Right hindlimb (tissue), 1 donor: ENCODE data around the gene TNS2.
"Not testable (repeated sequence)": the region's sequence is repeated elsewhere in the genome, so short reads cannot be mapped to it uniquely, and the experiment has no call there.

ENCODE experiments used
- DNase-seq: peaks from one replicate; pipeline ENCODE4 v3.0.0-alpha.2; 2018

The TNS2 gene, protein sequence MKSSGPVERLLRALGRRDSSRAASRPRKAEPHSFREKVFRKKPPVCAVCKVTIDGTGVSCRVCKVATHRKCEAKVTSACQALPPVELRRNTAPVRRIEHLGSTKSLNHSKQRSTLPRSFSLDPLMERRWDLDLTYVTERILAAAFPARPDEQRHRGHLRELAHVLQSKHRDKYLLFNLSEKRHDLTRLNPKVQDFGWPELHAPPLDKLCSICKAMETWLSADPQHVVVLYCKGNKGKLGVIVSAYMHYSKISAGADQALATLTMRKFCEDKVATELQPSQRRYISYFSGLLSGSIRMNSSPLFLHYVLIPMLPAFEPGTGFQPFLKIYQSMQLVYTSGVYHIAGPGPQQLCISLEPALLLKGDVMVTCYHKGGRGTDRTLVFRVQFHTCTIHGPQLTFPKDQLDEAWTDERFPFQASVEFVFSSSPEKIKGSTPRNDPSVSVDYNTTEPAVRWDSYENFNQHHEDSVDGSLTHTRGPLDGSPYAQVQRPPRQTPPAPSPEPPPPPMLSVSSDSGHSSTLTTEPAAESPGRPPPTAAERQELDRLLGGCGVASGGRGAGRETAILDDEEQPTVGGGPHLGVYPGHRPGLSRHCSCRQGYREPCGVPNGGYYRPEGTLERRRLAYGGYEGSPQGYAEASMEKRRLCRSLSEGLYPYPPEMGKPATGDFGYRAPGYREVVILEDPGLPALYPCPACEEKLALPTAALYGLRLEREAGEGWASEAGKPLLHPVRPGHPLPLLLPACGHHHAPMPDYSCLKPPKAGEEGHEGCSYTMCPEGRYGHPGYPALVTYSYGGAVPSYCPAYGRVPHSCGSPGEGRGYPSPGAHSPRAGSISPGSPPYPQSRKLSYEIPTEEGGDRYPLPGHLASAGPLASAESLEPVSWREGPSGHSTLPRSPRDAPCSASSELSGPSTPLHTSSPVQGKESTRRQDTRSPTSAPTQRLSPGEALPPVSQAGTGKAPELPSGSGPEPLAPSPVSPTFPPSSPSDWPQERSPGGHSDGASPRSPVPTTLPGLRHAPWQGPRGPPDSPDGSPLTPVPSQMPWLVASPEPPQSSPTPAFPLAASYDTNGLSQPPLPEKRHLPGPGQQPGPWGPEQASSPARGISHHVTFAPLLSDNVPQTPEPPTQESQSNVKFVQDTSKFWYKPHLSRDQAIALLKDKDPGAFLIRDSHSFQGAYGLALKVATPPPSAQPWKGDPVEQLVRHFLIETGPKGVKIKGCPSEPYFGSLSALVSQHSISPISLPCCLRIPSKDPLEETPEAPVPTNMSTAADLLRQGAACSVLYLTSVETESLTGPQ (N-terminal part only)

GRCh38 chr12:53049571-53050318, at the start of gene TNS2:
Gene TNS2 (plus strand): TSS chr12:53050065. CDS start chr12:53050186, 121 bp downstream.
- peak; percentile 86 for DNase-seq

DNA sequence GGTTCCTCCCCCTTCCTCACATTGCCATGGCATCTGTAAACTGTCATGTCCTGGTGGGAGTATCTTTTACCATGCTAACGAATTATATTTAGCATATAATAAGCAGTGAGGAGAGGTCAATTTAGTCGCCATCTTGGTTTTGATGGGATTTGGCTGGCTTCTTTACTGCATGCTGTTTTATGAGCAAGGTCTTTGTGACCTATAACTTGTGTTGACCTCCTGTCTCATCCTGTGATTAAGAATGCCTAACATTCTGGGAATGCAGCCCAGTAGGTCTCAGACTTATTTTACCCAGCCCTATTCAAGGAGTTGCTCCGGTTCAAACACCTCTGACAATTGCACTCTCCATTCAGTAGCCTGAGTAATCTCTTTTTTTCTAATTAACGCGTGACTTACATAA, 45.7 kb upstream of the TNS2 start:
- no peak for DNase-seq

GRCh38 chr12:53004582-53004981, 45.3 kb upstream of the TNS2 start:
- DNase-seq = no peak

DNA sequence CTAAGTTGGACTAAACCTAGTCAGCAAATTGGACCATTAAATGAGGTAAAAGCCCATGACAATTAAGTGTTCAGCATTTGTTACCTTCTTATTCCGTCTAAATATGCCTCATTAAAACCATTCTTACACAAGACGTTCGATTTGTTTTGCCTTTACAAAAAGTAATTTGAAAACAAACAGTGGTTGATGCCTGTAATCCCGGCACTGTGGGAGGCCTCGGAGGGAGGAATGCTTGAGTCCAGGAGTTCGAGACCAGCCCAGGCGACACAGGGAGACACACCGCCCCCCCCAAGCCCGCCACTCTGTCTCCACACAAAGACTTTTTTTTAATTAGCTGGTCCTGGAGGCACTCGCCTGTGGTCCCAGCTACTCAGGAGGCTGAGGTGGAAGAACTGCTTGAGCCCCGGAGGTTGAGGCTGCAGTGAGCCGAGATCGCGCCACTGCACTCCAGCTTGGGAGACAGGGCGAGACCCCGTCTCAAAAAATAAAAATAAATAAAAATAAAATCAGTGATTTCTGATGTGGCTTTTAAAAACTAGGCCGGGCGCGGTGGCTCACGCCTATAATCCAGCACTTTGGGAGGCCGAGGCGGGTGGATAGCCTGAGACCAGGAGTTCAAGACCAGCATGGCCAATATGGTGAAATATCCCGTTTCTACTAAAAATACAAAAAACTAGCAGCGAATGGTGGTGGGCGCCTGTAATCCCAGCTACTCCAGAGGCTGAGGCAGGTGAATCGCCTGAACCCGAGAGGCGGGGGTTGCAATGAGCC, 44.5 kb upstream of the TNS2 start:
- DNase-seq = no peak

DNA sequence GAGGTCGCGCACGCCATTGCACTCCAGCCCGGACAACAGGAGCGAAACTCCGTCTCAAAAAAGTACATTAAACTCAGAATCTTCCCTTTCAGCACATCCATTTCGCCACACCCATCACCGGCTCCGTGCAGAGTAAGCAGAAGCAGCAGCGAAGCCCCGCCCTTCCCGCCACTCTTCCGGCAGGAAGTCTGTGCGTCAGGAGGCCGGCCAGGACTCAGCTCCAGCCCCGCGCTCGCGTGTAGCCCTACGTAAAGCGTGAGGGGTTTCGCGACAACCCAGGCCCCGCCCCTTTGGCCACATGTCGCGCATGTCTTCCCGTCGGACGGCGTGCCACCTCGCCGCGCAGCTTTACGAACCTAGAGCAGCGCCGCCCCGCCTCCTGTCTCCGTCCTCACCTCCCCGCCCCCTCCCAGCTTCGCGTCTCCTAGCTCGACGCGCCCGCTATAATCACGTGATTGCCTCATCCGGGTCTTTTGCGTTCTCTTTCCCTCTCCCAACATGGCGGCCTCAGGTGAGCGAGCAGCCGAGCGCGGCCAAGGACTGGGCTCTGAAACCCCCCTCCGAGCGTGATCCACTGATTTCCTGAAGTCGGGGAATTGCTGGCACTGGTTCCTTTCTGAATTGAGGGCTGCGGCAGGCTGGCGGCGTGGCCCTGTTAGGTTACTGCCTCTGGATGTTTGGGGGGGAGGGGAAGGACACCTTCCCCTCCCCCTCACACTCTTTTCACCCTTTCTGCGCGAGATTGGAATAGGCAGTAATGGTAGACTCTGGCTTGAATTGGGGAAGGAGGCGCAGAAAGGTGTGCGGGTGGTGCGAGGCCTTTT, 43.7 kb upstream of the TNS2 start, which contains the start of gene EIF4B:
Gene EIF4B (plus strand): TSS at position 471 of the 824 bp plus-strand sequence. CDS start 28 bp downstream, at position 499.
- DNase-seq = peak; percentile 100

DNA sequence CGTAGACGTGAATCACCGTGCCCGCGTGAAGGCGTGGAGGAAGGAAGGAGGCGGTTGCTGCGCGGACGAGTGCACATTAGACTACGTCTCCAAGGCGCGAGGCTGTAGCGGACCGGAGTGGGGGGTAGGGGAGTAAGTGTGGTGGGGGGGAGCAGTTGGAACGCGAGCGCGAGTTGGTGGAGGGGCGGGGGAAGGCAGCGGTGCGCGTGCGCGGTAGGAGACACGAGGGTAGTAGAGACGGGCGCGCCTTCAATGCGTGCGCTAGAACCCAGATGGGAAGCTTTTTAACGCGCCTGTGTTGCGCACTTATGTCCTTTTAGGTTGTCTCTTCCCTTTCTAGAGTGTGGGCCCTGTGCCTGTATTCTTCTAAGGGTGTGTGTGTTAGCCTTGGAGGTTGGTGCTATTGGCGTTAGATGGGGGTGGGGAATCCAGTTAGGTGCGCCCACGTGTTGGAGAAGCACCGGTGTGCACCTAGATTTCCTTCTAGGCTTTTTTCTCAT, 43.0 kb upstream of the TNS2 start:
- peak; percentile 78 for DNase-seq

DNA sequence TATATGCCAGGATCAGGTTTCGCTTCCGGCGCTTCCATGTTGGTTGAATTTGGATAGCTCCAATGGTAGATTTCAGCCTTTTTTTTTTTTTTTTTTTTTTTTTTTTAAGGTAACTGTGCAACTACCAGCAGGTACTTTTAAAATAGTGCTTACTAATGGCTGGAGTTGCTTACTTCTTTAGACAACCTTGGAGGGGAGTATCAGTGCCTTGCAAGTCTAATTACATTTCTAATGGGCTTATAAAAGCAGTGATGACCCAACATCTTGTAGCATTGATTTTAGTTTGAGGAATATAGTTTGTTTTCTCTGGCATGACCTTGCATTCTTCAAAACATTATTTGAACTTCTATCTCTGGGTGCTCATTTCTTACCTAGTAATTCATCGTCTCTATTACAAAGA, 42.5 kb upstream of the TNS2 start:
- DNase-seq = no peak

GRCh38 chr12:53008760-53009159, 41.1 kb upstream of the TNS2 start:
- not testable (repeated sequence) for DNase-seq

DNA sequence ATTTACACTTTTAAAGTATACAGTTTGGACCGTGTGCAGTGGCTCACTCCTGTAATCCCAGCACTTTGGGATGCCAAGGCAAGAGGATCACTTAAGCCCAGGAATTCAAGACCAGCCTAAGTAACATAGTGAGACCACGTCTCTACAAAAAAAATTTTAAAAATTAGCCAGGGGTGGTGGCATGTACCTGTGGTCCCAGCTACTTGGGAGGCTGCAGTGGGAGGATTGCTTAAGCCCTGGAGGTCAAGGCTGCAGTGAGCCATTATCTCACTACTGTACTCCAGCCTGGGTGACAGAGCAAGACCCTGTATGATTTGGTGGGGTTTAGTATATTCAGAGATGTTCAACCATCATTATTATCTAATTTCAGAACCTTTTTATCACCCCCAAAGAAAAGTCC, 38.9 kb upstream of the TNS2 start:
- DNase-seq = no peak

DNA sequence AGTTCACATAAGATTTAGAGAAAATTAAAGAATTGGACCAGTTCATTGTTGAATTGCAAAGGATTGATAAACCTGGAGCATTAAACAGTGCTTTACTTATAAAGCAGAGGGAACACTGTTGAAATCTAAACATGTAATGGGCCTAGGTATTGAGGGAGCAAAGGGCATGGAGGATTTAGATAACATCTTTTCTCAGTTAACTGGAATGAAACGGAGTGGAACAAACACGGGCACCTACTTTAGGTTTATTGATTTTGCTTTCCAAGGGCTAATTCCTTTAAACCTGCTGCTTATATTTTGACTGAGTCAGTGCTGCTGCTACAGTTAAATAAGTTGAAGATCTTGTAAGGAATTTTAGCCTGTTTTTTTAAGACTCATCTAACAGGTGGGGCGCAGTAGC, 38.0 kb upstream of the TNS2 start:
- DNase-seq = no peak

DNA sequence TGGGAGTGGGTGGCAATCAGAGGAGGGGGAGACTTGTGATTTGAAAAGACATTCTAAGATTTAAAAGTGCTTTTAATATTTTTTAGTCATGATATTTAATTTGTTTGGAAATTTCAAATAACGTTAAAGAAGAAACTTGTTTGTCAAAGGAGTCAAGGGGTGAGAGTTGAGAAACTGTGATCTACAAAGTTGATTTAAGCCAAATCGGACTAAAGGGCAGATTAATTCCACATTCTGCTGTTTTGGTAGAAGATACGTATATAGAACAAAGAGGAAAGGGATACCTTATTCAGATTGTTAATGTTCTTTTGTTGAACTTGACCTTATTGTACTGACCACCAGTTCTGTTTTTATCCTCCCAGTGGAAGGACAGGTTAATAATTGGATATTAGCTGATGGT, 36.9 kb upstream of the TNS2 start:
- no peak for DNase-seq

GRCh38 chr12:53014709-53015108, 35.2 kb upstream of the TNS2 start:
- DNase-seq = no peak

DNA sequence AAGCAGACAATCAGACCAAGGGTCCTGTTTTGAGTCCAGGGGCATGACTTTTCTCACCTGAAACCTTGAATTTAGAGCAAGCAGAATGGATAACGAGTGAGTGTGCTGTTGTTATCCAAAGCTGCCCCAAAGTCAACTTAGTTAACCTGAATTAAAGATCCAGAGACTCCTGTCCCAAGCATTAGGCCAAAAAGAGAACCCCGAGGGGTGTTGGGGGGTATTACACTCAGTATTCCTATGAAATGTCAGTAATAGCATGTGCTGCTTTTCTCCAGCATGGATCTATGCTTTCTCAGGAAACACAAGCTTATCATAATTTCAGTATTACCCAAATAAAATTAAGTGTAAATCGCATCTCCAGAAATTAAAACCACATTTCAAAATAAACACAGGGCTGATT, 24.6 kb upstream of the TNS2 start:
- no peak for DNase-seq

DNA sequence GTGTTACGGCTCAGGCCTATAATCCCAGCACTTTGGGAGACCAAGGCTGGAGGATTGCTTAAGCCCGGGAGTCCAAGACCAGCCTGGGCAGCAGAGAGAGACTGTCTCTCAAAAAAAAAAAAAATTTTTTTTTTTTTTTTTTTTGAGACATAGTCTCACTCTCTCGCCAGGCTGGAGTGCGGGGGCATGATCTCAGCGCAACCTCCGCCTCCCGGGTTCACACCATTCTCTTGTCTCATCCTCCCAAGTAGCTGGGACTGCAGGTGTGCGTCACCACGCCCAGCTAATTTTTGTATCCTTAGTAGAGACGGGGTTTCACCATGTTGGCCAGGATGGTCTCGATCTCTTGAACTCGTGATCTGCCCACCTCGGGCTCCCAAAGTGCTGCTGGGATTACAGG, 22.9 kb upstream of the TNS2 start:
- not testable (repeated sequence) for DNase-seq

DNA sequence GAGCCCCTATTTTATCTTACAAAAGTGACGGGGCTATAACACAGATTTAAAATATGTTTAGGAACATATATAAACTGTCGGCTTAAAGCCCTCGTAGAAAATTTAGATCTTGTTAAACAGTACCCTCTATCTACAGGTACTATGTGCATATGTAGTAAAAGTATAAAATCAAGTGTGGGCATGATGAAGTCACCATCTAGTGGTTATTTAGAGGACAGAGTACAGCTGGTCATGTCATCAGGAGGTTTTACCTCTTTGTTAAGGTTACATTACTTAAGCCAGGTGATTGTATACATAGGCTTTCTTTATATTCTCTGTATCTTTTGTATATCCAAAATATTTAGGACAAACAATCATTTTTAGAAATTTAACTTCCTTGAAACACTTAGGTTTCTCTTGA, 18.2 kb upstream of the TNS2 start:
- no peak for DNase-seq

GRCh38 chr12:53033832-53034231, 16.0 kb upstream of the TNS2 start:
- DNase-seq = not testable (repeated sequence)

DNA sequence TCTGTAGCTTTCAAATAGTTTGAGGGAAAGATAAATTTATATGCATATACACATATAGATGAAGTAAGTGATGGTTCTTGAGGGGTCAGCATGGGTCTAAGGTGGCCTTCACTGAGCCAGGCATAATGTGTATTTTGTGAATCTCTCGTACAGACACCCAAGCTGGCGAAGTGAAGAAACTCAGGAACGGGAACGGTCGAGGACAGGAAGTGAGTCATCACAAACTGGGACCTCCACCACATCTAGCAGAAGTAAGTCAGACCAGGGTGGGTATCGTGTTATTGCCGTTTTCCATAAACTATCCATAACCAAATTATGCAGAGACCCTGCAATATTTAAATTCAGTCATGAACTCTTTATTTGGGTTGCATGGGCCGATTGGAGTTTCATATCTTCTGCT, 15.4 kb upstream of the TNS2 start:
- DNase-seq = no peak

- no peak for DNase-seq
Observed at GRCh38 chr12:53036802-53037201, 13.1 kb upstream of the TNS2 start.

DNA sequence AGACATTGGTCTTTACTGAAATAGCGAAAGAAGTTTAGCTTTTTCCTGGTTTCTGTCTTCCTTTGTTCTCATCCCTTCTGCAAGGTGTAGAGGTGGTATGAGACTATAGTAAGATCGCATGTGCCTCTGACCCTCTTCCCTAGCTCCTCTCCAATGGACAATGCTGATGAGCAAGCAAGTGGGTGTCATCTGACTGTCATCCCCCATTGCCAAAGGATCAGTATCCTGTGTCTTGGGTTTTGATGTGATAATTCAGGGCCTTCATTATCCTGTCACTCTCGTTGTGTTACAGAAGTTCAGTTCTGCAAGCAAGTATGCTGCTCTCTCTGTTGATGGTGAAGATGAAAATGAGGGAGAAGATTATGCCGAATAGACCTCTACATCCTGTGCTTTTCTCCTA, 10.0 kb upstream of the TNS2 start:
- DNase-seq = no peak
